Measurements from ENCODE around the gene DENND1B.
"Not testable (repeated sequence)": the region's sequence is repeated elsewhere in the genome, so short reads cannot be mapped to it uniquely, and the experiment has no call there.

The DENND1B gene

DNA sequence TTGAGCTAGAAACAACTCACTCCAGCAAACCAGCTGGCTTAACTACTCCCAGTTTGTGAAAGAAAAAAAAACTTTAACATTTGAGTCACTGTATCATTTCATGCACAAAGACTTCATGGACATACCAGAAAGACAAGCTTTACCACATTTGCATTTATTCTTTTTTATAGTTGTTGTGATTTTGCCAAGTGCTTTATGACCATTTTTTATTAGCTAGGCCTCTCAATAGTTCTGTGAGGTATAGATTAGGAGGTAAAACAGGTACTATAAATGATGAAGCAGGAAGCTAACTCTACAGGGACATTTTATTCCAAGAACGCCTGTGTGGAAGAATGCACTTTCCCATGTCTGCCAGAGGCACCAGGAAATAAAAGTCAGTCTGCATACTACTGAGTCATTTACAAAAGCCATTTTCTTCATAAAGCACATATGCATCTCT lies 8.2 kb upstream of the DENND1B start:
- peak; percentile 45 for DNase-seq (ENCODE audit: low spot score)

DNA sequence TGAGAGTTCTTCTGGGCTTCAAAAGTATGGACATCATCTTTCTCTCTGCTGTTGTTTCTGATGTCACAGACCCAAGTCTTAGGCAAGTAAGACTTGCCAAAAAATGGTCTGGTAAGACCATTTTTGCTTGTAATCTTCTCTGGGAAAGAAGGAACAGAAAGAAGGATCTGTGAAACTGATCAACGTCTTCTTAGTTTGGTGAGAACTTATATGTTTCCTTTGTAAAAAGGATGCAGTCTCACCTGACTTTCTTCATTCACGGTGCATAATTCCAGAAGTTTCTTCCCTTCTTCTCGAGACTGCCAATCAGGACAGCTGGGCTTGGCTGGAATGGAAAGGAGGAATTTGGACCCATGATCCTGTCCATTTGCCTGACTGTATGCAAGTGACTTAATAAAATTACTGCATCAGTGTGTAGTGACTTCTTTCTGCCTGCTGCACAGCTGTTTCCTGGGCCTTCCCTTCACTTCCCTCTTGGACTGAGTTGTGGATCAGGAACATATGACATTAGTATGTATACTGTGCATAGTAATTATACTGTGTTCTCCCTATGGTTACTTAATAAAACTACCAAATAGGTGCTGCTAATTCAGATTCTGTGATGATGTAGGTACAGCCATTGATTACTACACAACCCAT lies 7.6 kb upstream of the DENND1B start:
- DNase-seq (ENCODE audit: low spot score): no peak

DNA sequence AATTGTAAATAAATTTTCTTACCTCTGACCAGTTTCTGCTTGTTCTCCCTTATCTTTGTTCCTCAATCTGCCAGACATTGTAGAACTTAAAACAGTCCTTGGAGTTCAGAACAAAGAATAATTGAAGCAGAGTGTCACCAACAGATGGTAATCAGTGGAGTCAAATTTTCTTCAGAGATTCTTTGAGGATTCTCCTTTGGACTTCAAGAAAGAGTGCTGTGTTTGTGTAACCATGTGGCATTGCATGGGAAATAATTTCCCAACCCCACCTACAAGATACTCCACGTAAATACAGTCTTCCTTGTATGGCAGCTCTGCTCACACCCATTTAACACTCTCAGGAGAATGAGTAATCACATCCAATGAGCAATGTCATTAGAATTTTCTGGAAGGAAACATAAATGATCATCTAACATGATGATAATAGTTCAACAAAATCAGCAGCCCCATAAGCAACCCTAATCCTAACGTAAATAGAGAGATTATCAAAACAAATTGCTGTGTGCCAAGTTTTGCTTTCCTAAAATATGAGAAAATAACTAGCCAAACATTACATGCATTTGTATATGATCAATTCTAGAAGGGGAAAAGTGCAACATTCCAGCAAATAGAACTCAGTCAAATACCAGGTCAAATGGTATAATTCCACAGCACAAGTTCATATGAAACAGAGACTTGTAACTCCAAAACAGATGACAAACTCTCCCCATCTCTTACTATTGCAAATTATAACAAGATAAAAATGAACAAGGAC lies 6.9 kb upstream of the DENND1B start:
- DNase-seq (ENCODE audit: low spot score): peak; percentile 31

DNA sequence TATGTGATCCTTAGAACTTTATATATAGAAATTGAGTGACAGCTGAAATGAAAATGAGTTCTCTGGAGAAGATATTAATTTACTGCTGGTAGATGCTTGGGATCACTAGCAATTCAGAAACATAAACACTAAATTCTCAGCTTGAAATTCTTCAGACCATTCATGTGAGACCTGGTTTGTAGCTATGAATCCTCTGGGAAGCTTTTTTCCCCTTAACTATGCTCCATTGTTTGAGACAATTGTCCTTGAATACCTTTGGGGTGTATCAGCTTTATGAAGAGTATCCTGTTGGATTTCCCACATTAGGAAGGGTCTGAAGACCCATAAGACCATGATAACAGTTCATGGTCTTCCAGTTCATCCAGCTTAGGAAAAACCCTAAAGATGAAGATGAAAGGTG lies 4.6 kb upstream of the DENND1B start:
- DNase-seq (ENCODE audit: low spot score): no peak

DNA sequence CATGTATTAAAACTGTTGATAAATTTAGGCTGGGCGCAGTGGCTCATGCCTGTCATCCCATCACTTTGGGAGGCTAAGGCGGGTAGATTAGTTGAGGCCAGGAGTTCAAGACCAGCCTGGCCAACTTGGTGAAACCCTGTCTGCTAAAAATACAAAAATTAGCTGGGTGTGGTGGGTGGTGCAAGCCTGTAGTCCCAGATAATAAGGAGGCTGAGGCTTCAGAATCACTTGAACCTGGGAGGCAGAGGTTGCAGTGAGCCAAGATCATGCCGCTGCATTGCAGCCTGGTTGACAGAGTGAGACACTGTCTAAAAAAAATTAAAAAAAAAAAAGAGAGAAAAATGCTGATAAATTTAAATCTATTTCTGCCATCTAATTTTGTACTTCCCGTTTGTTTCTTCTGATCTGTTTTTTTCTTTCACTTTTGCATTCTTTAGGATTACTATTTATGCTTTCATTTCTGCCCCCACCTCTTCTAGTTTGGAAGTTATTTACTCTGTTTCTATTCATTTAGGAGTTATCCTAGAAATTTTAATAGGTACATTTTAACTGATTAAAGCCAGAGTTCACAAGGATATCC lies 3.2 kb upstream of the DENND1B start:
- DNase-seq (ENCODE audit: low spot score): no peak

DNA sequence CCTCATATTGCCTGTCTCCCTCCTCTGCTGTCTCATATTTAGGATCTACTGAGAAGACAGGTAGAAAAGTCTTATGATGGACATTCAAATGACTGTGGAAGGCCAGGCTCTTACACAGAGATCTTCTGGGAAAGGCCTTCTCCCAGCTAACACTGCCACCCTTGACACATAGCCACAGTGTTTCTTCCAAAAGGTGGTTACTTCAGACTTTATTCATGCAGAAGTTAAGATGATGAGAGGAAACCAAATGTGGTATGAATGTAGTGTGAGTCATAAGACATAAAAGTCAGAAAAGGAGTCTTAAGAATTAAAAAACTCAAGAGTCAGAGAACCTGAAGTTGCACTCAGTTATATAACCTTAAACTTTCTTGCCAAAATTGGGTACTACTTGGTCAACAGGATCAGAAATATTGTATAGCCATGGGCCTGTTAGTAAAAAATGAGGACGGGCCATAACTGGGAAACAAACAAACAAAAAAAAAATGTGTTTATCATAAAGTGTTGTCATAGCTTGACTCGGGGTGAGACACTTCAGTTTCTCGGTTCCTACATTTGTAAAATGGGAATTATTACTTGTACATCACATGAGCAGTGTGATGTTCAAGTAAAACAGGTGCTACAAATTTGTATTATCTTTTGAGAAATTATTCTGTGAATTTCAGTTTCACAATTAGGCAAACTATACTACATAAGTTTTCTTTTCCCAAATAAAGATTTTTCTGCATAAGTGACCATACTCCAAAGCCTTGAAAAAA lies 1.2 kb upstream of the DENND1B start:
- DNase-seq (ENCODE audit: low spot score): peak; percentile 68

DNA sequence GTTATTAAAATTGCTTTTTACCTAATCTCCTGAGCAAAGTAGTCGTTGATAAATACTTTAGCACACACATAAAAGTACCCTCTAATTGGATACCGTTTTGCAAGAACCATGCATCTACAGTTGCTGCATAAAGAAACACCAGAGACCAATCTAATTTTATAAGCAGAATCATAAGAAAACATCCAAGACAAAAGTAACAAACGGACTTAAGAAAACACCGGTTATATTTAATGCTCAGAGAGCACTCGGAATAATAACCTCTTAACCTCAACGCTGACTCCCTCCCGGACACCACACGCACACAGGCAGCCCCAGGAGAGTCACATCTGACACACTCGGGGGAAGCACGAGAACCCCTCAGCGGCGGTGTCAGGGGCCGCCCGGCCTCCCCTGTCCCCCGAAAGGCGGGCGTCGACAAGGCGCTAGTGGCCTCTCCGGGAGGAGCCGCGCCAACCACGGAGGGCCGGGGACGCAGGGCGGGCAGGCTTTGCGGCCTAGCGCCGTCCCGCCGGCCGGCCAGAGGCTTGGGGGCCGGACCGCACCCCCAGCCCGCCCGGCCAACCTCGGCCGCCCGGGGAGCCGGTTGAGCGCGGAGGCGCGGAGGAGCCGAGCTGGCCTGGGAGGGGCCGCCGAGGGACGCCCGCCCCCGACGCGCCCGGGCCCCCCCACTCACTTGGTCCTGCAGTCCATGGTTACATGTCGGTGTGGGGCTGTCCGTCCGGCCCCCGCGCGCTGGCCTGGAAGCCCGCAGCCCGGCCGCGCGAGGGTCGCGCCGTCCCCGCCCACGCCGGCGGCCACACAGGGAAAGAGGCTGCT lies 606 bp downstream of the DENND1B start:
- DNase-seq (ENCODE audit: low spot score): peak; percentile 42

DNA sequence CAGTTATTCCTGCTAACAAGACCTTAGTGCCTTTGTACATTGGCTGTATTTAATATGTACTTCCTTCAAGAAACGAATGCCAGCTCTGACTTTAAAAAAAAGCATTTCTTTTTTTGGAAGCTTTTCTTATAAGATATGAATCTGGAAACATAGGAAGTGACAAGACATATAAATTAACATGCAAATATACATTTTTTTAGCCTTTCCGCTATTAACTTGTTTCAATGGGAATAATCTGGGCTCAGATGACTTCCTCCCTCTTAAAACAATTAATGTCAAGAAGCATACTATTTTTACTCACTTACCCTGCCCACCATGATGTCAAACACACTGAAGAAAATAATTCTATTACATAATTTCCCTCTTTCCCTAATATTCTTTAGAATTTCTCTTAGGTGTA lies 1.4 kb downstream of the DENND1B start:
- no peak for DNase-seq (ENCODE audit: low spot score)

DNA sequence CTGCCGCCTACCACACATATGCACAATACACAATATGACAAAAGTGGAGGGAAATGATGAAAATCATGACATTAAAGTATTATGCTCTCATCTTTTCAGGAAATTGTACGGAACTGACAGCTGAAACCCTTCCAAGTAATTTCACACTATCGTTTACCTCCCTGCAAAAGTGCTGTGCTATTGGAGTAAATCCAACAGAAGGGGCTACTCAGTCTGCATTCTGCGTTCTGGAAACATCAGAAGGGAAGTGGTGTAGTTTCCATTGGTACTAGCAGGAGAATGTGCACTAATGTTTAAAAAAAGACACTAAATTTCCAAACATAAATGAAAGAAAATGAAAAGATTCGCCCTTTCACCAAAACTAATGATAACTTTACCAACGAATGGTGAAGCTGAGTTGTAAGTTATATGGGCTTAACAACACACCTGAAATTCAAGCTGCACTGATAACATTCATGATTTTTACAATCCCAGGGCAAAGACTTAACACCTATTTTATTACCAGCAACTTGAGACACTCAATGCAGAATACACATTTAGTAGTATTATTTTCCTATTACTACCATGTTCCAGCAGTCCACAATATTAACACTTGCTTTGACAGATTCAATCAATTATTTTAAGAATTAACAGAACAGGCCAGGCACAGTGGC lies 3.2 kb downstream of the DENND1B start:
- DNase-seq (ENCODE audit: low spot score): no peak

DNA sequence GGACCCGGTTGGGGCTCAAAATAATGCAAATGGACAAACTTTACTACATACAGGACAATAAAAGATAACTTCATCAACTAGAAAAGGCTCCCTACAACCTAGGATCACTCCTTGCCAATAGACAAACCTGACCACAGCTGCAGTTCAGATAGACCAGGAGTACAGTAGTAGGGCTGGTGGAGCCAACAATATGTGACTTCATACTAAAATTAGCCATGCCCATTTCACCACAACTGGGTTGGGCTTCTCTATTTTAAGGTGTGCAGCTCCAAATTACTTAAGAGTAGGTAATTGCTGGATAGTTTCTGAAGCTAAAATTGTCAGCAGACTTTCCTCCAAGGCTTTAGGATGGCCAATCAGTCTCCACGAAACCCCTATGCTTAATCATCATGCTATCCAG lies 3.9 kb downstream of the DENND1B start:
- no peak for DNase-seq (ENCODE audit: low spot score)

DNA sequence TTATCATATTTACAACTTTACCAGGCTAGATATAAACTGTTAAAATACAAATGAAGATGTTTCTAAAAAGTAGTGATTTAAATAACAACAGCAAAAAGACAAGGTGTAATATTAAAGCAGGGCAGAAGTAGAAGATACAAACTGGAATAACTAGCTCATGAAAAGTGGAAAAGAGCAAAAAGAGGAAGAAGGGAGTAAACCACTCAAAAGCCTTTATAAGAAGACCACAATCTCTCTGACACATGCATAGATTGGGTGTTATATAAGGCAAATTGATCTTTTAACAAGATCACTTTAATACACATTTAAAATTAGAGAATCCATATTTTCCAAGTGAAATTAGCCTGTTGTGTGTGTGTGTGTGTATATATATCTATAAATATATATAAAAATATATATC lies 5.0 kb downstream of the DENND1B start:
- no peak for DNase-seq (ENCODE audit: low spot score)

DNA sequence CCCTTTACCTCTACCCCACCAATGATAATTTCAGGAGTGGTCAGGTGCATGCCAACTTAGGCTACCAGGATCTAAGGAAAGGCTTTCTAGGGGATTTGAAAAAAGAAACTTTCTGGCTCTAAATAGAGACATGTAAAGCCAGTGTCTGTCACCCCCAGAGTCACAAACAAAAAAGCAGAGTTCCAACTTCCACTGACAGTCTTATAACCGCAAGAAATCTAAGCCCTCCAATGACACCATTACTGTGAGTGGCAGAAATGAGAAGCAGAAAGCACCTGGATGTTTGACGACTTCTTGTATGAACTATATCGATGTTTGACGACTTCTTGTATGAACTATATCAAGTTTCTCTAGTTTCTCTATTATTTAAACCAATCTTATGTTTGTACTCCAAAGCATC lies 6.0 kb downstream of the DENND1B start:
- no peak for DNase-seq (ENCODE audit: low spot score)

DNA sequence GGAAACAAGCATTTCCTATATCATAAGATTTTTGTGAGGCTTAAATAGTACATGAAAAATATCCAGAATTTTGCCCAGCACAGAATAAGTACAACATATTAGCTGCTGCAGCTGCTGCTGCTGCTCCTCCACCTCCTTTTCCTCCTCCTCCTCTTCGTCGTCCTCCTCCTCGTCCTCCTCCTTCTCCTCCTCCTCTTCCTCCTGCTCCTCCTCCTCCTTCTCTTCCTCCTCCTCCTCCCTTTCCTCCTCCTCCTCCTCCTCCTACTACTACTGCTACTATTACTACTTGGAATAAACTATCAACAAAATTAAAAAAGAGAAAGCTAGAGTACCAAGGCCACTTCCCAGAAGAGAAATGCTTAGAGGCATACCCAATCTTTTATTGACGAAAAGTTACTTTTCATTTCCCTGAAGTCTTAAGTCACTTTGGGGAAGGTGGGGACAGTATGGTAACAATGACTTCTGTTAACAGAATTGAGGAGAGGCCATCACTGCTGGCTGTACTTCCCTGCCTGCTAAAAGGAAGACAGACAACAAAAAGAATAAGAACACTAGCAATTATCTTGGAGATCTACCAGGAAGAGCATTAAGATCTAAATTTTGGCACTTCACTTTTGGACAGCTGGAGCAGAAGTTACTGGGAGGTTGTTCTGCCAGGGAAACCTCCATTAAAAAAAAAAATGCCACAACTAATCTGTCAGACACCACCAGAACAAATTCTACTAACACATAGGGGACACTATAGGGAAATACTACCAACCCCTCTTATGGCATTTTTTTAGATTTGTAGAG lies 7.1 kb downstream of the DENND1B start:
- no peak for DNase-seq (ENCODE audit: low spot score)

DNA sequence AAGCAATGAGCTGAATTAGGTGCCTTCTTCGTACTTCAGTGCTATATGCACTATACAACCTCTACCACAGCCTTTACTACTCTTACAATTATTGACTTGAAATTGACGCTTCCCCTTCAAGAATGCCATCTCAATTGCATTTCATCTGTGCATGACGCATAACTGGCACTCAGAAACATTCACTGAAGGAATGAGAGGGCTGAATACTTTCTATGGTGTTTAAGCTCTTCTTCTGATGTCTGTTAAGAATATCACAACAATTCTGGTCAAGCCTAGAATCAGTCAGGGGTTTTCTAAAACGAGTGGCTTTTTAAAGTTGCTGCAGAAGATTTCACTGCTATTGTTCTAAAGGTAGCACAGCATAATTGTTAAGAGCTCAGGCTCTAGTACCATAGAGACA lies 11.5 kb downstream of the DENND1B start:
- DNase-seq (ENCODE audit: low spot score): no peak

DNA sequence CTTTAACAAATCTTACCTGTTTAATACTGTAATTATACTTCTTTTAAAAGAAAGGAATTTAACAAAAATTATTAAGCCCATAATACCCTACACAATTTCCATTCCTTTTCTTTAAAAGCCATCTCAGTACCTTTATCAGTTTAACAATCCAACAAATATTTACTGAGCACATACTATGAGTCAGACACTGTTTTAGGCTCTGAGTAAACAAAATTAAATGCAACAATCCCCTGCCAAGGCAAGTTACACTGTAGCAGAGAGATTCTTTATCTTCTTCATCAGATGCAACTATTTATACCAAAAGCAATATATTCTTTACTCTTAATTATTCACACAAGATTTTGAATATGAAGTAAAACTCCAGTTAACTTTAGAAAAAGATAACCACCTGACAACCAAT lies 12.0 kb downstream of the DENND1B start:
- no peak for DNase-seq (ENCODE audit: low spot score)

DNA sequence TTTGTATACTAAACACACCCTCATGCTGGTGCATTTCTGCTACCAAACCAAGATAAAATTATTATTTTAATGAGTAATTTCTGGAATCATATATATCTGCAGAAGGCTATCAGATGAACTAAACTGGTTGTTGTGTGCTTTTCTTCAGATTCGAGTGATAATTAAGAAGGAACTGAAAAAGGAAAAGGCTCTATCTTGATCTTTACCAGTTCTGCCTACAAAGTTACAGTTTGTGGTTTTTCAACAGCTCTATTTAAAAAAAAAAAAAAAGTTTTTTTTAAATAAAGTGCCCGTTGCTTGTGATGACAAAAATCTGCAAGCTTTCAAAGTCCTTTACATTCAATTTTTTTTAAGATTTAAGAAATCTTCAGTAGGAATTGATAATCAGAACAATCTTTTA lies 13.6 kb downstream of the DENND1B start:
- no peak for DNase-seq (ENCODE audit: low spot score)

DNA sequence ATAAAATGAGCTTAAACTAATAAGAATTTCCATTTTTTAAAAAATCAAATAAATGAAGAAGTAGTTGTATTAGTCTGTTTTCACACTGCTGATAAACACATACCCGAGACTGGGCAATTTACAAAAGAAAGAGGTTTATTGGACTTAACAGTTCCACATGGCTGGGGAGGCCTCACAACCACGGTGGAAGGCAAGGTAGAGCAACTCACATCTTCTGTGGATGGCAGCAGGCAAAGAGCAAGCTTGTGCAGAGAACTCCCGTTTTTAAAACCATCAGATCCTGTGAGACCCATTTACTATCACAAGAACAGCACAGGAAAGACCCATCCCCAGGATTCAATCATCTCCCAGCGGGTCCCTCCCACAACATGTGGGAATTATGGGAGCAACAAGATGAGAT lies 19.7 kb downstream of the DENND1B start:
- DNase-seq (ENCODE audit: low spot score): not testable (repeated sequence)

DNA sequence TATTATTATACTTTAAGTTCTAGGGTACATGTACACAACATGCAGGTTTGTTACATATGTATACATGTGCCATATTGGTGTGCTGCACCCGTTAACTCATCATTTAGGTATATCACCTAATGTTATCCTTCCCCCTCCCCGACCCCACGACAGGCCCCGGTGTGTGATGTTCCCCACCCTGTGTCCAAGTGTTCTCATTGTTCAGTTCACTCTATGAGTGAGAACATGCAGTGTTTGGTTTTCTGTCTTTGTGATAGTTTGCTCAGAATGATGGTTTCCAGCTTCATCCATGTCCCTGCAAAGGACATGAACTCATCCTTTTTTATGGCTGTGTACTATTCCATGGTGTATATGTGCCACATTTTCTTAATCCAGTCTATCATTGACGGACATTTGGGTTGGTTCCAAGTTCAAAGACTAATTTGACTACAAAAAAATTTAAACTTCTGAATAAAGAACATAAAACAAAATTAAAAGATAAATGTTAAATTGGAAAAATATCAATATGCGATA lies 22.6 kb downstream of the DENND1B start:
- DNase-seq (ENCODE audit: low spot score): not testable (repeated sequence)

DNA sequence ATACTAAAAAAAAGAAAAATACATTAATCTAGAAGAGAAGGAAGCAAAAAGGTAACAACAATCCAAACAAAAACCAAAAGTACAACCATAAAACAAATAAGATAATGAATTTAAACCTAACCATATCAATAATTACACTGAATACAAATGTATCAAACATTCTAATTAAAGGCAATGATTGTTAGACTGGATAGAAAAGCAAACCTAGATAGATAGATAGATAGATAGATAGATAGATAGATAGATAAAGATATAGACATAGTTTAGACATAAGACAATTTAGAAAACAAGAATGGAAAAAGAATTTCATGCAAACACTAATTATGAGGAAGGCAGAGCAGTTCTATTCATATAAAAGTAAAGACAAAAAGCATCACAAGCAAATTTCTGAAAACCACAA lies 24.9 kb downstream of the DENND1B start:
- no peak for DNase-seq (ENCODE audit: low spot score)

DNA sequence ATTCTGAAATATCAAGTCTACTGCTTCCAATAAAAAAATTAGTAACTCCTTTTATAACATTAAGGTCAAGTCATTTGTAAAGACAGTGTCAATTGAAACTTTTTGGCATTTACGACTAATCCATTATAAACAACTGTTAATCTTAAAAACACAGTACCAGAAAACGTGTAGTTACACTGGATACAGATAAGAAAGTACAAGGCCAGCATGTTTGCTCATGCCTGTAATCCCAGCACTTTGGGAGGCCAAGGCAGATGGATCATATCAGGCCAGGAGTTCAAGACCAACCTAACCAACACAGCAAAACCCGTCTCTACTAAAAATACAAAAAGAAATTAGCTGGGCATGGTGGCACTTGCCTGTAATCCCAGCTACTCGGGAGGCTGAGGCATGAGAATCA lies 29.4 kb downstream of the DENND1B start:
- no peak for DNase-seq (ENCODE audit: low spot score)

All from AG08395 (cell line).